H9 (cell line): ENCODE results near the gene PERCC1. TPM values are rescaled to one million over a fixed set of nuclear protein-coding genes. Genes with fewer than 3 reads are reported as not detected.

Experiments
- DNase-seq: peaks from one replicate; pipeline ENCODE4 v3.0.0-alpha.2; 2017
- H2AFZ ChIP-seq: one replicate; pipeline ENCODE4 v1.6.1; 2013; ENCODE audit warnings: mild to moderate bottlenecking, low read length, control low read depth, moderate library complexity
- H2AK5ac ChIP-seq: 2 replicates; pipeline ENCODE4 v1.6.1; 2013; ENCODE audit warnings: low read length, control low read depth, mixed read lengths; ENCODE audit not compliant: insufficient read length
- H2BK120ac ChIP-seq: one replicate; pipeline ENCODE4 v1.6.1; 2013; ENCODE audit warnings: low read depth, mild to moderate bottlenecking, low read length, control low read depth, inconsistent platforms; ENCODE audit not compliant: poor library complexity, severe bottlenecking
- H2BK12ac ChIP-seq: 2 replicates; pipeline ENCODE4 v1.6.1; 2013; ENCODE audit warnings: low read length, control low read depth, mixed read lengths, low read depth; ENCODE audit not compliant: insufficient read length
- H2BK15ac ChIP-seq: 2 replicates; pipeline ENCODE4 v1.6.1; 2013; ENCODE audit warnings: low read depth, low read length, control low read depth
- H2BK20ac ChIP-seq: one replicate; pipeline ENCODE4 v1.6.1; 2013; ENCODE audit warnings: low read depth, mild to moderate bottlenecking, low read length, control low read depth, inconsistent platforms; ENCODE audit not compliant: poor library complexity, severe bottlenecking
- H2BK5ac ChIP-seq: 2 replicates; pipeline ENCODE4 v1.6.1; 2013; ENCODE audit warnings: low read length, control low read depth, mixed read lengths; ENCODE audit not compliant: insufficient read length
- H3K14ac ChIP-seq: 2 replicates; pipeline ENCODE4 v1.6.1; 2013; ENCODE audit warnings: low read length, control low read depth; ENCODE audit not compliant: insufficient read depth
- H3K18ac ChIP-seq: 2 replicates; pipeline ENCODE4 v1.6.1; 2013; ENCODE audit warnings: low read depth, mild to moderate bottlenecking, mixed read lengths, low read length, control low read depth; ENCODE audit not compliant: insufficient read length
- H3K23ac ChIP-seq: 2 replicates; pipeline ENCODE4 v1.6.1; 2013; ENCODE audit warnings: low read length, control low read depth, mixed read lengths, low read depth; ENCODE audit not compliant: insufficient read length
- H3K23me2 ChIP-seq: 2 replicates; pipeline ENCODE4 v1.6.1; 2013; ENCODE audit warnings: low read depth, mild to moderate bottlenecking, mixed read lengths, low read length, control low read depth; ENCODE audit not compliant: insufficient read length, poor library complexity, severe bottlenecking
- H3K27ac ChIP-seq: 2 replicates; pipeline ENCODE4 v1.5.1; 2013; ENCODE audit warnings: low read length, control low read depth, mixed read lengths, low read depth; ENCODE audit not compliant: insufficient read length
- H3K27me3 ChIP-seq: 2 replicates; pipeline ENCODE4 v1.6.1; 2013; ENCODE audit warnings: low read length, control low read depth, inconsistent platforms; ENCODE audit not compliant: insufficient read depth
- H3K4ac ChIP-seq: 2 replicates; pipeline ENCODE4 v1.6.1; 2013; ENCODE audit warnings: low read depth, mild to moderate bottlenecking, control low read depth, inconsistent platforms, low read length, moderate library complexity
- H3K4me1 ChIP-seq: 2 replicates; pipeline ENCODE4 v1.6.1; 2013; ENCODE audit warnings: low read length, control low read depth, inconsistent platforms; ENCODE audit not compliant: insufficient read depth
- H3K4me2 ChIP-seq: 2 replicates; pipeline ENCODE4 v1.6.1; 2013; ENCODE audit warnings: low read length, control low read depth, mixed read lengths; ENCODE audit not compliant: insufficient read length, insufficient read depth
- H3K56ac ChIP-seq: 2 replicates; pipeline ENCODE4 v1.6.1; 2013; ENCODE audit warnings: low read depth, mild to moderate bottlenecking, mixed read lengths, low read length, control low read depth; ENCODE audit not compliant: insufficient read length
- H3K79me1 ChIP-seq: 2 replicates; pipeline ENCODE4 v1.6.1; 2013; ENCODE audit warnings: low read depth, mild to moderate bottlenecking, moderate library complexity, low read length, control low read depth, inconsistent platforms; ENCODE audit not compliant: insufficient read depth, poor library complexity, severe bottlenecking
- H3K79me2 ChIP-seq: 2 replicates; pipeline ENCODE4 v1.6.1; 2013; ENCODE audit warnings: low read length, control low read depth, inconsistent platforms; ENCODE audit not compliant: insufficient read depth
- H3K9ac ChIP-seq: 2 replicates; pipeline ENCODE4 v1.6.1; 2013; ENCODE audit warnings: low read length, control low read depth, mixed read lengths; ENCODE audit not compliant: insufficient read length; ENCODE audit errors: extremely low read depth
- H3K9me3 ChIP-seq: one replicate; pipeline ENCODE4 v1.6.1; 2013; ENCODE audit warnings: low read depth, low read length, inconsistent platforms; ENCODE audit not compliant: control insufficient read depth
- H3T11ph ChIP-seq: one replicate; pipeline ENCODE4 v1.6.1; 2013; ENCODE audit warnings: mild to moderate bottlenecking, low read length, control low read depth, inconsistent platforms
- H4K20me1 ChIP-seq: one replicate; pipeline ENCODE4 v1.6.1; 2013; ENCODE audit not compliant: control insufficient read depth, insufficient read length, insufficient read depth
- H4K5ac ChIP-seq: 2 replicates; pipeline ENCODE4 v1.6.1; 2013; ENCODE audit warnings: low read depth, mild to moderate bottlenecking, mixed read lengths, low read length, control low read depth; ENCODE audit not compliant: insufficient read length
- H4K8ac ChIP-seq: replicated peaks from 2 replicates; pipeline ENCODE4 v1.6.1; 2013; ENCODE audit warnings: low read length, control low read depth, mixed read lengths, low read depth; ENCODE audit not compliant: insufficient read length
- H4K91ac ChIP-seq: 2 replicates; pipeline ENCODE4 v1.6.1; 2013; ENCODE audit warnings: low read depth, mild to moderate bottlenecking, moderate library complexity, mixed read lengths, low read length, control low read depth; ENCODE audit not compliant: insufficient read length
- H3K27ac Mint-ChIP-seq, 3 experiments: 2 replicates in 2 of 3; 3 replicates in 1 of 3; pipeline ENCODE4 v1.8.0; 2020 to 2021; ENCODE audit warnings: mixed read lengths in 3 of 3, mild to moderate bottlenecking in 1 of 3, moderate library complexity in 1 of 3
- H3K27me3 Mint-ChIP-seq: 2 replicates; pipeline ENCODE4 v1.8.0; 2021; ENCODE audit warnings: low read depth, mild to moderate bottlenecking, moderate library complexity, mixed read lengths
- H3K36me3 Mint-ChIP-seq, 3 experiments: 2 replicates in 2 of 3; 3 replicates in 1 of 3; pipeline ENCODE4 v1.8.0; 2020 to 2021; ENCODE audit warnings: low read depth in 3 of 3, mixed read lengths in 3 of 3; ENCODE audit not compliant: insufficient read depth in 1 of 3
- H3K4me1 Mint-ChIP-seq, 2 experiments: 2 replicates each; pipeline ENCODE4 v1.8.0; 2020; ENCODE audit warnings: mixed read lengths in 2 of 2
- H3K4me3 Mint-ChIP-seq, 2 experiments: 2 replicates in 1 of 2; 3 replicates in 1 of 2; pipeline ENCODE4 v1.8.0; 2020 to 2021; ENCODE audit warnings: mild to moderate bottlenecking in 2 of 2, mixed read lengths in 2 of 2, moderate library complexity in 1 of 2
- H3K9me3 Mint-ChIP-seq, 2 experiments: 2 replicates in 1 of 2; 3 replicates in 1 of 2; pipeline ENCODE4 v1.8.0; 2020; ENCODE audit warnings: mild to moderate bottlenecking in 2 of 2, mixed read lengths in 2 of 2, moderate library complexity in 1 of 2
- WGBS: extraction: QIAGEN DNeasy Blood & Tissue Kit; methylation state at CpG from one replicate; pipeline ENCODE4 v1.1.7; 2013; ENCODE audit warnings: missing lambda C conversion rate, low lambda C conversion rate, mixed read lengths; ENCODE audit not compliant: insufficient read length; ENCODE audit errors: extremely low coverage; 5-methylcytosine and 5-hydroxymethylcytosine counted together
- total RNA-seq: library from RNA; stranded (reverse); gene quantifications from 2 replicates; pipeline ENCODE4 v1.2.1, GENCODE V29; 2021
- TF ChIP-seq, protein P1 (sequence below): fragments of 200-600 bp; sonication (generic); conservative IDR thresholded peaks from 3 replicates; pipeline ENCODE4 v1.8.0; 2021; ENCODE audit warnings: antibody characterized with exemption, mild to moderate bottlenecking

PERCC1 gene
- total RNA-seq, 1 experiment from 2014 or later: not detected

DNA sequence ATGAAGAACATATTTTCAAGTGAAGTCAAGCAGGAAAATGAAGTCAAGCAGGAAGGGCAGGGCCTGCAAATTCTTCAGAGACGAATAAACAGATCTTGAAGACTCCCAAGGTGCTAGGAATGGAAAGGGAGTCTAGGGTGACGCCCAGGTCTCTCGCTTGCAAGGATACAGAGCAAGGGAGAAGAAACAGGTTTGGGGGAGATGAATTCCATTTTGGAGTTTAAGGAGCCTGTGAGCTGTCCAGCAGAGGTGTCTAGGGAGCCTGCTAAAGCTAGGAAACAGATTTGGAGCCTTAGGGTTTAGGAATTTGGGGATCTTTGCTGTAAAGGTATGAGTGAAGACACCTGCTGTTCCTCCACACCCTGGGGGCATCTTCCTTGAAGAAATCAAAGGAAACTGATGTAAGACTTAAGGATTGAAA is 14.3 kb upstream of the PERCC1 start:
- Histone ChIP-seq H2BK120ac (no peak overlapping the region), H3K4ac (no peak overlapping the region), H3K4me2 (no peak overlapping the region), H3K14ac (no peak overlapping the region), H2AFZ (no peak overlapping the region), H2BK15ac (no peak overlapping the region), H2BK12ac (peak overlapping the region; percentile 73), H2BK5ac (no peak overlapping the region), H3K23ac (no peak overlapping the region), H3K9me3 (no peaks in the 10 kb centered on the region), H4K20me1 (no peaks in the 10 kb centered on the region), H3K18ac (no peak overlapping the region), H3K27me3 (no peaks in the 10 kb centered on the region), H3K4me1 (no peaks in the 10 kb centered on the region), H4K91ac (no peak overlapping the region), H3K79me2 (peaks cover 9% of the 10 kb centered on the region; the same call in 1 of the 2 replicates), H3K23me2 (peaks cover 15% of the 10 kb centered on the region), H2BK20ac (no peak overlapping the region), H2AK5ac (no peak overlapping the region), H3K79me1 (no peaks in the 10 kb centered on the region), H3K27ac (no peak overlapping the region), H3T11ph (no peak overlapping the region), H4K5ac (no peak overlapping the region), H3K56ac (no peak overlapping the region), H3K9ac (no peak overlapping the region), H4K8ac (no peak overlapping the region)
- no CpG with 5 or more reads among the region's 3 CpGs for WGBS
- peaks cover 2 to 3% of the 10 kb centered on the region in 2 experiments; a peak in 2 of 5 replicates for H3K9me3 Mint-ChIP-seq
- peaks cover 0 to 4% (median 3%) of the 10 kb centered on the region in 3 experiments; a peak in 4 of 7 replicates for H3K36me3 Mint-ChIP-seq
- no peak overlapping the region; a peak in 1 of 5 replicates for H3K4me3 Mint-ChIP-seq
- H3K27me3 Mint-ChIP-seq: no peaks in the 10 kb centered on the region
- TF ChIP-seq, protein P1, sequence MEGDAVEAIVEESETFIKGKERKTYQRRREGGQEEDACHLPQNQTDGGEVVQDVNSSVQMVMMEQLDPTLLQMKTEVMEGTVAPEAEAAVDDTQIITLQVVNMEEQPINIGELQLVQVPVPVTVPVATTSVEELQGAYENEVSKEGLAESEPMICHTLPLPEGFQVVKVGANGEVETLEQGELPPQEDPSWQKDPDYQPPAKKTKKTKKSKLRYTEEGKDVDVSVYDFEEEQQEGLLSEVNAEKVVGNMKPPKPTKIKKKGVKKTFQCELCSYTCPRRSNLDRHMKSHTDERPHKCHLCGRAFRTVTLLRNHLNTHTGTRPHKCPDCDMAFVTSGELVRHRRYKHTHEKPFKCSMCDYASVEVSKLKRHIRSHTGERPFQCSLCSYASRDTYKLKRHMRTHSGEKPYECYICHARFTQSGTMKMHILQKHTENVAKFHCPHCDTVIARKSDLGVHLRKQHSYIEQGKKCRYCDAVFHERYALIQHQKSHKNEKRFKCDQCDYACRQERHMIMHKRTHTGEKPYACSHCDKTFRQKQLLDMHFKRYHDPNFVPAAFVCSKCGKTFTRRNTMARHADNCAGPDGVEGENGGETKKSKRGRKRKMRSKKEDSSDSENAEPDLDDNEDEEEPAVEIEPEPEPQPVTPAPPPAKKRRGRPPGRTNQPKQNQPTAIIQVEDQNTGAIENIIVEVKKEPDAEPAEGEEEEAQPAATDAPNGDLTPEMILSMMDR: no peak
- no peak for DNase-seq
- peak overlapping the region in 2 of 3 experiments; percentile 63 to 81; a peak in 2 of 7 replicates for H3K27ac Mint-ChIP-seq
- H3K4me1 Mint-ChIP-seq: peaks cover 3 to 11% of the 10 kb centered on the region in 2 experiments; a peak in 2 of 4 replicates
